NCI-H2196 treated with DMSO at 0.1 percent for 48 hours (cell line): ENCODE data around the gene TOP2B.

Source experiments
- DNase-seq: peaks from one replicate; lab custom pipeline; 2025; ENCODE audit not compliant: unreplicated experiment; lab: John Stamatoyannopoulos, UW

The TOP2B gene

DNA sequence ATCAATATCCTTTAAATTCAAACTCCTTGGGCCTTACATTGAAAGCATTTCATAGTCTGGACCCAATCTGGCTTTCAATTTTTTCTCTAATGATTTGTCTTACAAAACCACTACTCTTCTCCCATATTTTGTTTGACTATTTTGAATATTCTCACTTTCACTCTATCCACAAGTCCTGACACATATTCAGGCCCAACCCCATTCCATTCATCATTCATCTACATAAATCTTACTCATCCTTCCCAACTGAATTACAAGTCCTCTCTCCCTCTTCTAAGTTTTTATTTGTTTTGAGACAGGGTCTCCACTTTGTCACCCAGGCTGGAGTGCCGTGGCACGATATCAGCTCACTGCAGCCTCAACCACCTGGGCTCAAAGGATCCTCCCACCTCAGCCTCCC, 43.6 kb downstream of the TOP2B start:
- no peak for DNase-seq

DNA sequence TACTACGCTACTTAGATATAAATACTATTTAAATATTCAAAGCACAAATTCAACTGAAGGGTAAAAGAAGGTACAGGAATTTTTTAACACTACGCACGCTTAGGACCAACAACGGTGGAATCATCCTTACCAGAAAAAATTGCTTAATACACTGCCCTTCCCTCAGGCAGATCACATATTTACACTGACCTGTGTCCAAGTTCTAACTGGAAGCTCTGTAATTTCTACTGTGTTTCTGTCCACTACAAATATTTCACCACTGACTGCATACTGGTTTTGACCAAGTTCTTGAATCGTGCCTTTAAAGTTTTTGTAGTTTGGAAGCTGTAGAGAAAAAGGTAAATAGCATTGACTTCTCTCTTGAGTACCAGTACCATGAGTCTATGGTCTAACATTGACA, 44.2 kb downstream of the TOP2B start:
- DNase-seq = no peak

DNA sequence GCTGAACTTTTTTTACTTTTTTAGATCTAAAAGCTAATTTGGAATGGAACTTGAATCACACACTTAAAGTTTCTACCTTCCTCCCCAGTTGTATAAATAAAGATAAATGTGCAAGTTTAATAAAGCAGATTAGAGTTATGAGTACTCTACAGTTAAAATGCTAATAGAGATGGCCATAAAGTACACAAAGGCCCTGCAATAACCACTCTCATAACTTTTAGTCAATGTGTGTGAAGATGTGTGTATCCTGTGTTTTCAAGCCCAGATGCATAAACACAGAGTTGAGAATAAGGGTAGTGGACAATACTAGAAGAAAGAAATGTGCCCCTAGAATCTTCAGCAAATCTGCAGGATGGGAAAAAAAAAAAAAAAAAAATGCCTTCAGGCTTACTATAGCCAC, 45.3 kb downstream of the TOP2B start:
- DNase-seq = no peak

DNA sequence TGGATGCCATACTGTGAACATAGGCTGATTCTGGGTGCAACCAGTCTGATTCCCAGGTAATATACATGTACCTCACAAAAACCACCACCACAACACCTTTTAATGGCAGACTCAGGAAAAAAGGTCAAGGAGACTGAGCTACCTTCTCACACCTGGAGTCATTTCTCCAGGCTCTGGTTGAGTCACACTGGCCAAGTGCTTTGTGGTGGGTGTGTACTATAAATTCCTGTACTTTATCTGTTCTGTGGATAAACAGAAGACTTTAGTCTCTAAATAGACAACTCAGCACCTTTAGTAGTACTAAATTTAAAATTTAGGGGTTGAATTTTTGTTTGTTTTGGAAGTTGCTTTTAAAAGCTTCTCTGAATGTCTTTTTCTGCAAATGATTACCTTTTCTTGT, 46.7 kb downstream of the TOP2B start:
- no peak for DNase-seq

DNA sequence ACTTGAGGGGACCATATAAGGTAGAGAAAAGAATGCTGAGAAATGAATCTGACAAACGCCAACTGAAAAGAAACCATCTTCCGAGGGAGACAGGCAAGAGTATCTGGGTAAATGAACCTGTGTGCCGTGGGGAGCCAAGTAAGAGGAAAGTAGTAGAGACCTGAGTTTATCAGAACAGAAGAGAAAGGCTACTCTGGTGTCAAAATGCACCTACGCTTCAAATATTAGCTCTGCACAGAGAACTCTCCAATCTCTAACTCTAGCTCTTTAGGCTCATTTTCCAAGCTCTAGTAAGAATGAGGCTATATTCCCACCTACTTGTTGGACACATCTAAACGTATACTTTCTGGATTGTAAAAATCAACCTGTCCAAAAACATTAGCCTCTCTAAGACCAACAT, 53.5 kb downstream of the TOP2B start:
- DNase-seq = no peak

DNA sequence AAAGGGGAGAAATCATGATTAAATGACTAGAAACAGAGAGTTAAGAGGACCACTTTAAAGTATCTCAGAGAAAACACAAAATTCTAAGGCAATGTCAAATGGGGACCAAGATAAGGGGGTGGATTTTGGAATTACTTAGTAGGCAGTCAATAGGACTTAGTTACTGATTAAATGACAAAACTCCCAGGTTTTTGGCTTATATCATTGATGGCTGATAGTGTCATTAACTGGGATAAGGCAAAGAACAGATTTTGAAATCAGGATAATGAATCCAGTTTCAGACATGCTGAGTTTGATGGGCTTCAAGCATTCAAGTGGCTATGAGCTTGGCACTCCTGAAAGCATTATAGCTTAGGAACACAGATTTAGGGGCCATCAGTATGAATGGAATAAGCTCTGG, 53.9 kb downstream of the TOP2B start:
- DNase-seq = no peak

DNA sequence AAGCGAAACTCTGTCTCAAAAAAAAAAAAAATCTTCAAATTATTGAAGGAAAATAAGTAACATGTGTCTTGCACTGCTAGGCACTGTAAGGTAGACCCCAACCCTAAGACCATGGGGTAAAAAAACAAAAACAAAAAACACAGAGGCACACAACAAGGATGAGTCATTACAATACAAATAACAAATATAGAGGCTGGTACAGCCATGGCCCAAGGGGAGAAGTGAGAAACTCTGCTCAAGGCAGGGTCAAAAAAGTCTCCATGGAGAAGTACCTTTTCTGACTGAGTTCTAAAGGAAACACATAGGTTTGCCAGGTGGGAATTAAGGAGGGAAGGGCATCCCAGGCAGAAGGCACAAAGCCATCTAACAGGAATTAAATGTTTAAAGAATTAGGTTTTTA, 54.5 kb downstream of the TOP2B start:
- no peak for DNase-seq

DNA sequence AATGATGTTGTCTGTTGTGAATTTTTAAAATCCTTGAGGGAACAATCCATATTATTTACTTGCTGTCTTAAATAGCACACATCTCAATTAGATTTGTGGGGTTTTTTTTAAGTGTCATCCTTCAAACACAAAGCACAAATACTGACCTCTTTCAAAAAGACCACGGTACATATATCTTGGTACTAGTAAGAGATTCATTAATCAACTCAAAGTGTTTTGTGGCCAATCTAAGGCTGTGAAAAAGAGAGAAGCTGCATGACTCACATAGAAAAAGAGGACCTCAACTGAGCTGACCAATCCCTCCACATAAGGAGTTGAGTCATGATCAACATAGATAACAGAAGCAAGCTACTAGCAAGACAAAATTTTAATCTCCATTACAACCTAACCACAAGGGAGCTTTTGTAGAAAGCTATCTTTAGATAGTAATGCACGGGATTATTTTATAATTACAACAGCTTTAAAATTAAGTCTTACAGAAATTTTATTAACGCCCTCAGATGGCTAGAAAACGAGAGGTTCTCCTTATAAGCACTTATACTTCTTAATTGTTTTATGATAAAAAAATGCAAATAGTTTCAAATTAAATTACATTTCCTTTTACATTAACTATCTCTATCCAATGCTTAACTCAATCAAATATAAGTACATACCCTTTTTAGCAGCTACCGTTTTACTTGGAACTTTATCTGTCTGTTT, 60.5 kb downstream of the TOP2B start:
- DNase-seq = no peak

DNA sequence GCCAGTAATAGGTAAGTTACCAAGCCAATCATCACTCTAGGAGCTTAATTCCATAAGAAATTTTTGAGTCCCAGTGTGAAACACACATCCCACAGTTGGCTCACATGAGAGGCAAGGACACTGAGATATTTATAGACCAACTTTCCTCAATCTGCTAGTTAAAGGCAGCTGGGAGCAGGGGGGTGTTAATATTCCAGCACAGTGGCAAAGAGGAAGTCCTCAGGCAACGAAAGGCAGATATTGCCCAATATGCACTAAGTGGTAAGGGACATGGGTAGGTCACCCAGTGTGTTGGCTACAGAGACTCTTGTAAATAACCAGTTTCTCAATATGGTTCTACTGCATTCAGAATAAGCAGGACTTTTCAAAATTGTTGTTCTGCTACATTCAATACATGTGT, 61.0 kb downstream of the TOP2B start:
- DNase-seq = no peak

DNA sequence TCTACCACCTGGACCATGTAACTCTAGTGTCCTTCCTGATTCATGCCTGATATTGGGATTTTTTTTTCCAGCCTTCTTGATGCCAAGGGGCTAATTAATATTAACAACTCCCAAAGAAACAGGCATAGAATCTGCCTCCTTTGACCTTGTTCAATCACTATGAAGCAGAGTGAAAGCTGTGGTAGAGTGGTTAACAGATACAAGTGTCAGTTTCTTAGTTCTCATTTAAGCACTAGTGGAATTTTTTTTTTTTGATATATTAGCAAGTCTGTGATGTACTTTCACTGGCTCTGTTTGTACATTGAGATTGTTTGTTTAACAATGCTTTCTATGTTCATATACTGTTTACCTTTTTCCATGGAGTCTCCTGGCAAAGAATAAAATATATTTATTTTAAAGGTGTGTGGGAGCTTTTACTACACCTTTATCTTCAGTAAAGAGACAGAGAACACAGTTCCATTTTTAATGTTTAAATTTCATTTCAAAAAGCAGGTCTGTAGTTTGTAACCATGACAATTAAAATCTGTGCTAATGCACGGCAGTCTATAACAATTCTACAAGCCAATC, 67.1 kb downstream of the TOP2B start:
- DNase-seq = no peak

DNA sequence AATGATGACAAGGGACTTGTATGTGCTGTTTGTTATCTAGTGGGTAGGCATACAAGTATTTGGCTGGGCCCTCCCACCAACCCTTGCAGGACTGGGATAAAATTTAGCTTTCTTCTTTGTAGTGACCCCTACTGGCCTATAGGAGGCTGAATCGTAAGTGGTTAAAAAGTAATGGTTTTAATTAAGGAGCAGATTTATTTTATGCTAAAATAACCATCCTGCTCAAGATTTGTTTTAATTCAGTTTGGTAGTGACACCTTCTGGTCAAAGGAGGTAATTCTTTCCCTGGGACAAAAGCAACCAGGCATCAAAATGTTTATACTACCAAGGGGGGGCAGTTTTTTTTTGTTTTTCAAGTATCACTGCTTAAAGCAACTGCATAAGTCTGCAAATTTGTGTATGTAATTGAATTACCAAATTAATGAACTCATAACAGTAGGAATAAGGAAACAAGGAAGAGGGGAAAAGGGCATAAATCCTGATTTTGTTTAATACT, 70.7 kb downstream of the TOP2B start:
- DNase-seq = no peak

DNA sequence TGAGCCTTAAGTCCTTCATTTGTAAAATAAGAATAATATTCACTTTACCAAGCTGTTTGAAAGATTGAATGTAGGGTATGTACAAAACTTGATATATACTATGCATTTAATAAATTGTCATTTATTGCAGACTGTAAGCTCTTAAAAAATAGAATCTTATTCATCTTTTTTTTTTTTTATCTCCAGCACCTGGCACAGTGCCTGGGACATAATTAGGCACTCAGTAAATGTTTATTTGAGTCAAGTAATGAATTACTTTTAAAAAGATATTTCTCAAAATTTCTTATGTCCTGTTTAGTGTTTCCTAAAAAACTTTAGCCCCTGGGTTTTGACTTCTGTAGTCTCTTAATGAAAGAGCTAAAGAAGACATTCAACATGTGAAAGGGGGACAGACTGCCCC, 71.7 kb downstream of the TOP2B start:
- no peak for DNase-seq

DNA sequence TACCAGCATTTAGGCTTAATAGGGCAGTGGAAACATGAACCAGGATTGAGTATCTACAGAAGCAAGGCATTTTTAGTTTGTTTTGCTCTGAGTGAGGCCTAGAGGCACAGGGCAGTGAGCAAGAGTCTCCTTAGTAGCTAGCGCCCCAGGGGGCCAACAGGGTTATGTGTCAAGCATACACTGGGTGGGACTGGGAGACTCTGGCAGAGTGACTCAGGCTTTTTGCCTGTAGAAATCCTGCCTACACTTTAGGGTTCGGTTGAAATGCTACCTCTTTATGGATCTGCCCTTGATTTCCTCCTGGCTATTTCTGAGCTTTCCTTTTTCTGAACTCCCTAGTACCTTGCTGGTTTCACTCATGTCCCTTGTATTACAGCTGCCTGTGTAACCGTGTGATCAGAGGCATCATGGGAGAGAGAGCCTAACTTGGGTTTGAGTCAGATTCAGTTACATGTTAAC, 72.2 kb downstream of the TOP2B start:
- no peak for DNase-seq

DNA sequence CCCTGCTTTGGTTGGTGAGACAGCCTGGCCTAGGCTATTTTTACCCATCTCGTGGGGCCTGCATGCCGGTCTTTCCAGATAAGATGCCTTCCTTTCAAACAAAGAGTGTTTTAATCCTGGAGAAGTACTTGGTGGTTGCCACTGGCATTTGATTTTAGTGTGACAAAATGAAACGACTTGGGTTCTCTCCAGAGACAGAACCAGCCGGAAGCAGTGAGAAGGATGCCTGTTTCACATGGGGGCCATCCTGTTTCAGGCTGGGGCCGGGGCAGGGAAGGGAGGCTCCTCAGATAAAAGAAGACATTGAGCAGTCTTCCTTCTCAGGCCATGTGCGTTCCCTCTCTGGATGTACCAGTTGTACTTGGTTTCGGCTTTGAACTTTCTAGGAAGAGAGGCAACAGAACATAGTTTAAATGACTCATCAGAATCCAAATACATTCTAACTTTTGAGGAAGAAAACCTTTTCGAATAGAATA, 74.9 kb downstream of the TOP2B start:
- DNase-seq = no peak

DNA sequence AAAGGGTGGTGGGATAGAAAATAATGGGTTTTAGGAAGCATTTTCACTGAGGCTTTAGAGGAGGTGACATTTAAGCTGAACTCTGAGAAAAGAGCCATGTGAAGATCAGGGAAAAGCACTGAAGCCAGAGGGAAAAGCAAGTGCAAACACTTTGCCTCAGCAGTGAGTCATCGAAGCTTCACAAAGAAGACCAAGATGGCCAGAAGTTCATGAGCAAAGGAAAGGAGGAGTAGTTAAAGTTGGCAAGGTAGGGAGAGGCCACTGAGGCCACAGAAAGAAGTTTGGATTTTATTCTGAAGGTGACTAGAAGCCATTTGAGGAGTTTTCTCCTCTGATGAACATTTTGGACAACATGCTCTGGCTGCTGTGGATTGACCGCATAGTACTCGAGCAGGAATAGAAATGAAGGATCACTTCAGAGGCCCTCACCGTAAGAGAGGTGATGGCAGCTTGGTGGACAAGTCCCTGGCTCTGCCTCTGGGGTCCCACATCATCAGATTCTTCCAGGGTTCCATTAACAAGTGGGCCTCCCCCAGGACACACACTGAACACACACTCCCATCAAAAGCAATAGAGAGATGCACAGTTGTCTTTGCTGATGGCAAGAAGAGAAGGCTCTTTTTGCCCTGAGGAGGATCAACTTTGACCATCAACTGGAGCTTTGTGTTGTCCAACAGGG, 75.5 kb downstream of the TOP2B start:
- DNase-seq = no peak

DNA sequence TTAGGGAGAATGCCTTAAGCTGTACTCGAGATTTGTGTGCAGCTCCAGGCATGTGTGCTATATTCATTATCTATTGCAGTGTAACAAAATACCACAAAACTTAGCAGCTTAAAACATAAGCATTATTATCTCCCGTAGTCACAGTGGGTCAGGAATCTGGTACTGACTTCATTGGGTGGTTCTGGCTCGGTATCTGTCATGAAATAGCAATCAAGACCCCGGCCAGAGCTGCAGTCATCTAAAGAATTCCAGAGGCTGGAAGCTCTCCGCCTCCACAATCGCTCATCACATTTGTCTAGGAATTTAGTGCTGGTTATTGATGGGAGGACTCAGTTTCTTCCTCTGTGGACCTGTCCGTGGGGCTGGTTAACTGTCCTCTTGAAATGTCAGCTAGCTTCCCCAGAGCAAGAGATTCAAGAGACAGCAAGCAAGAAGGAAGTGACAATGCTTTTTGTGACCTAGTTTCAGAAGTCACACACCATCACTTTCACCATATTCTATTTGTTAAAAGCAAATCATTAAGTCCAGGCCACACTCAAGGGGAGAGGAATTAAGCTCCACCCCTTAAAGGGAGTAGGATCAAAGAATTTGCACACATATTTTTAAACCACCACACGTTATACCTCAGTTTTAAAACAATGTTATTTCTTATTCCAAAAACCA, 76.1 kb downstream of the TOP2B start:
- no peak for DNase-seq

DNA sequence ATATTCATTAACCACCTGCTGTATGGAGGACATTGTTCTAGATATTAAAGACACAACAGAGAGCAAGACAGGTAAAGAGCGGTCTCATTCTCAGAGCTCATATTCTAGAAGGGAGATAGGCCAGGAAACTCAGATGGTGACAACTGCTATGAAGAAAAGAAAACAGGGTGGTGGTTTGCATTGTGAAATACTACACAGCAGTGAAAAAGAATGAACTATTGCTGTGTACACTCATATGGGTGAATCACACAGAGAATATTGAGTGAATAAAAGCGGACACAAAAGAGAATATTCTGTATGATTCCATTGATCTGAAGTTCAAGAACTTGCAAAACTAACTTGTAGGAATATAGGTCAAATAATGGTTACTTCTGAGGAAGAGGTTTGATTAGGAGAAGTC, 76.7 kb downstream of the TOP2B start:
- DNase-seq = no peak

DNA sequence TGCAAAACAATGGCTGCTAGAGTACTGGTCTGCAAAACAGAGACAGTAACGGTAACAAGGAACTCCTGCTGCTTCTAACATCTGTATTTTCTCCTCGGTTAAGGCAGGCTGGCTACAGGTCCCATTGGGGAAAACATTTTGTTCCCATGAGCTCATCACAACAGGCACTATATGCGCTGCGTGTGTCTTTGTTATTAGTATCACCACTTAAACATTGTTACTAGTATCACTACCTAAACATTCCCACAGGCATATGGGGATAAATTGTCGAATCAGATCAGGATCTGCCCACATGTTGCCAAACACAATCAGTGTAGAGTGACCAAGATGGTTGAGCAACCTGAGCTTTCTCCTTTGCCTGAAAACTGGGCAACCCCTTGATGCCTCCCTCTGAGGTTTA, 77.2 kb downstream of the TOP2B start:
- DNase-seq = no peak

DNA sequence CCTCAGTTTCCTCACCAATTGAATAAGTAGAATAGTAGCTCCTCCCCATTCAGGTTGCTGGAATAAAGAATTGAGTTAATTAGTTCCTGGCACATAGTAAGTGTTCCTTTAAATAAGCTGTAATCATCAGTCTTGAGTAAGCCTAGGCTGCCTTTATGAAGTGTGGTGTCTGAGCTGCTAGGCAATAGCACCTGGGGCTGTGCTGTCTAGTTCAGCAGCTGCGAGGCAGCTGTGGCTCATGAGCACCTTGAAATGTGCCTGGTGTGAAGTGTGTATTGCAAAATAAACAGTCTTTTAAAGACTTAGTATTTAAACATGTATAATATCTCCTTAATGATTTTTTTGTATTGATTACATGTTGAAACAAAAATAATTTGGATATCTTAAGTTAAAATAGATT, 77.6 kb downstream of the TOP2B start:
- no peak for DNase-seq

DNA sequence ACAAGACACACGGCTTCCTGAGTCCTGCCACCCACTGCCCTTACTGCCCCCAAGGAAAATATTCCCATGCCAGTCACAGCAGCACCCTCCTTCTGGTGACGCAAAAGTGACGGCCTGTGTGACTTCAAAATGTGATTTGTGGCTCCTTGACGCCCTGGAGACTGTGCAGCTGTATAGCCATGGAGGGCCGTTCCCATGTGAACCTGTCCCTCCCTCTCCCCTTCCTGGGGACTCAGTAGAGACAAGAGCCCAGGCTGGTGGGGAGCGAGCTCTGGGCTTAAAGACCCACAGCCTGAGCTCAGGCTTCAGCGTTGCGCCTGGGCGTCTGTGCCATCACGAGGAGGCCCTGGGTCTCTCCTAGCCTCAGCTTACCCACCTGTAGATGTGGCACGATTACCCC, 78.2 kb downstream of the TOP2B start:
- no peak for DNase-seq

DNA sequence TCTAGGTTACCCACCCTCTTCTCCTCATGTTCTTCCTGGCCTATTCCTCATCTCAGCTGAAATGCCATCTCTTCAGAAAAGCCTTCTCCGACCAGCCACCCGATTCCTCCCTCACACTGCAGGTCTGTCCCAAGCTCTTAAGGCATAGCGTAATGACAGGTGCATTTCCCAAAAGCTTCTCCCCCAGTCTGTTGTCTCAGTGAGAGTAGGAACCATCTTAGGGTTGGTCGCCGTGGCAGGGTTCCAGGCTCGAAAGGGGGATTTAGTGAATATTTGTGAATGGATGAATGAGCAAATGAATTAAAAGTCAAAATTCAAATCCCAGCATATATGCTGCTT, 78.6 kb downstream of the TOP2B start:
- DNase-seq = no peak
